H1 (cell line): ENCODE measurements around the gene BORCS8. TPM values are rescaled to one million over a fixed set of nuclear protein-coding genes. Genes with fewer than 3 reads are reported as not detected.

Experiments used
- CTCF ChIA-PET: fragments of 300-600 bp; sonication (Branson Sonifier 250); formaldehyde crosslinking; loops from one replicate; lab custom pipeline; 2021; ENCODE audit not compliant: partially characterized antibody; lab: Charles Lee
- POLR2A ChIA-PET: fragments of 300-600 bp; sonication (Branson Sonifier 250); formaldehyde crosslinking; loops from one replicate; lab custom pipeline; 2021; ENCODE audit warnings: inconsistent platforms; ENCODE audit not compliant: partially characterized antibody; lab: Charles Lee
- DNase-seq, 2 experiments: peaks; one replicate each; pipeline versions ENCODE4 v3.0.0 to v3.0.0-alpha.2; 2010 to 2022; ENCODE audit warnings: low spot score in 2 of 2, low read depth in 1 of 2, mixed read lengths in 1 of 2
- FAIRE-seq: peaks from 2 replicates; lab custom pipeline; 2011; peaks lifted over from hg19 to GRCh38; lab: Jason Lieb, UNC
- H2AFZ ChIP-seq: 2 replicates; pipeline ENCODE4 v1.8.1; 2012; ENCODE audit warnings: low read length, inconsistent platforms
- H2AK5ac ChIP-seq: 2 replicates; pipeline ENCODE4 v1.6.1; 2013; ENCODE audit warnings: low read depth, low read length
- H2BK120ac ChIP-seq: replicated peaks from 2 replicates; pipeline ENCODE3; 2013; ENCODE audit warnings: low read depth, low read length, inconsistent platforms
- H2BK12ac ChIP-seq: 2 replicates; pipeline ENCODE4 v1.6.1; 2013; ENCODE audit warnings: low read depth, low read length
- H2BK15ac ChIP-seq: 2 replicates; pipeline ENCODE4 v1.6.1; 2013; ENCODE audit warnings: low read length
- H2BK20ac ChIP-seq: 2 replicates; pipeline ENCODE4 v1.6.1; 2013; ENCODE audit warnings: low read length
- H2BK5ac ChIP-seq: 2 replicates; pipeline ENCODE4 v1.6.1; 2013; ENCODE audit warnings: low read depth, low read length
- H3K14ac ChIP-seq: 2 replicates; pipeline ENCODE4 v1.6.1; 2013; ENCODE audit warnings: inconsistent platforms; ENCODE audit not compliant: insufficient read length
- H3K18ac ChIP-seq: 2 replicates; pipeline ENCODE4 v1.6.1; 2013; ENCODE audit warnings: low read length; ENCODE audit errors: extremely low read depth
- H3K23ac ChIP-seq: 2 replicates; pipeline ENCODE4 v1.6.1; 2013; ENCODE audit warnings: inconsistent platforms; ENCODE audit not compliant: insufficient read length
- H3K23me2 ChIP-seq: 2 replicates; pipeline ENCODE4 v1.6.1; 2013; ENCODE audit warnings: low read depth, low read length
- H3K27ac ChIP-seq: 2 replicates; pipeline ENCODE4 v1.6.1; 2011; ENCODE audit warnings: low read depth, low read length, inconsistent platforms
- H3K27me3 ChIP-seq, 4 experiments: replicated peaks in 1 of 4; 1 replicate in 1 of 4; 2 replicates in 3 of 4; pipeline versions ENCODE4 v1.6.1 to v1.8.1; 2011 to 2013; ENCODE audit warnings: low read length in 3 of 4, mild to moderate bottlenecking in 3 of 4, inconsistent platforms in 2 of 4, mixed read lengths in 2 of 4, moderate library complexity in 1 of 4; ENCODE audit not compliant: control insufficient read depth in 3 of 4, insufficient read depth in 3 of 4; ENCODE audit errors: extremely low read depth in 1 of 4
- H3K36me3 ChIP-seq, 4 experiments: 2 replicates each; pipeline versions ENCODE4 v1.6.1 to v1.8.1; 2011 to 2013; ENCODE audit warnings: mild to moderate bottlenecking in 4 of 4, low read length in 3 of 4, moderate library complexity in 2 of 4, control low read depth in 1 of 4, inconsistent platforms in 1 of 4; ENCODE audit not compliant: insufficient read depth in 4 of 4, control insufficient read depth in 2 of 4
- H3K4ac ChIP-seq: replicated peaks from 2 replicates; pipeline ENCODE3; 2013; ENCODE audit warnings: low read length, low read depth, mixed read lengths, inconsistent platforms; ENCODE audit not compliant: insufficient read length
- H3K4me1 ChIP-seq, 4 experiments: replicated peaks in 1 of 4; 1 replicate in 1 of 4; 2 replicates in 3 of 4; pipeline versions ENCODE4 v1.6.1 to v1.8.1; 2011 to 2013; ENCODE audit warnings: low read length in 3 of 4, inconsistent platforms in 2 of 4, mixed read lengths in 1 of 4; ENCODE audit not compliant: insufficient read depth in 4 of 4, control insufficient read depth in 3 of 4
- H3K4me2 ChIP-seq, 2 experiments: 2 replicates each; pipeline versions ENCODE4 v1.6.1 to v1.8.1; 2011 to 2013; ENCODE audit warnings: low read depth in 2 of 2, low read length in 2 of 2, control low read depth in 1 of 2, inconsistent platforms in 1 of 2, mild to moderate bottlenecking in 1 of 2; ENCODE audit not compliant: insufficient read depth in 1 of 2
- H3K4me3 ChIP-seq, 4 experiments: fragments of 200-600, 300-600 bp in 1 of 4; sonication (generic), shearing (Covaris generic), sonication (Bioruptor Twin) in 1 of 4; 2 replicates each; pipeline versions ENCODE4 v1.5.1 to v1.8.1; 2011 to 2016; ENCODE audit warnings: low read length in 4 of 4, low read depth in 3 of 4, control low read depth in 2 of 4, inconsistent platforms in 2 of 4, mild to moderate bottlenecking in 2 of 4, mixed read lengths in 1 of 4, moderate library complexity in 1 of 4; ENCODE audit not compliant: insufficient read depth in 2 of 4; ENCODE audit errors: extremely low read depth in 1 of 4
- H3K56ac ChIP-seq: replicated peaks from 2 replicates; pipeline ENCODE3; 2013; ENCODE audit warnings: low read depth, mild to moderate bottlenecking, mixed read lengths, low read length, inconsistent platforms; ENCODE audit not compliant: insufficient read length
- H3K79me1 ChIP-seq: 2 replicates; pipeline ENCODE4 v1.6.1; 2013; ENCODE audit warnings: low read depth, low read length, control low read depth
- H3K79me2 ChIP-seq, 2 experiments: 2 replicates each; pipeline versions ENCODE4 v1.6.1 to v1.8.1; 2012 to 2013; ENCODE audit warnings: low read length in 2 of 2, mild to moderate bottlenecking in 2 of 2, inconsistent platforms in 1 of 2; ENCODE audit not compliant: insufficient read depth in 2 of 2, control insufficient read depth in 1 of 2
- H3K9ac ChIP-seq, 4 experiments: replicated peaks in 1 of 4; 1 replicate in 1 of 4; 2 replicates in 3 of 4; pipeline versions ENCODE4 v1.6.1 to v1.8.1; 2011 to 2013; ENCODE audit warnings: low read depth in 3 of 4, low read length in 3 of 4, control low read depth in 2 of 4, mild to moderate bottlenecking in 2 of 4, moderate library complexity in 2 of 4, inconsistent platforms in 1 of 4; ENCODE audit errors: extremely low read depth in 1 of 4
- H3K9me3 ChIP-seq, 2 experiments: 2 replicates each; pipeline versions ENCODE4 v1.6.1 to v1.8.1; 2012 to 2013; ENCODE audit warnings: mild to moderate bottlenecking in 2 of 2, moderate library complexity in 2 of 2, control low read depth in 1 of 2, inconsistent platforms in 1 of 2, low read depth in 1 of 2, low read length in 1 of 2, mixed read lengths in 1 of 2; ENCODE audit not compliant: insufficient read depth in 2 of 2
- H4K20me1 ChIP-seq, 2 experiments: replicated peaks in 1 of 2; 2 replicates each; pipeline versions ENCODE3 to v1.8.1; 2011 to 2013; ENCODE audit warnings: inconsistent platforms in 2 of 2, low read length in 2 of 2, mild to moderate bottlenecking in 1 of 2; ENCODE audit not compliant: insufficient read depth in 2 of 2, control insufficient read depth in 1 of 2
- H4K5ac ChIP-seq: 2 replicates; pipeline ENCODE4 v1.6.1; 2013; ENCODE audit warnings: low read length, low read depth, mixed read lengths, inconsistent platforms; ENCODE audit not compliant: insufficient read length
- H4K8ac ChIP-seq: 2 replicates; pipeline ENCODE4 v1.8.0; 2013; ENCODE audit warnings: mild to moderate bottlenecking, moderate library complexity, low read length, inconsistent platforms; ENCODE audit not compliant: insufficient read depth; ENCODE audit errors: extremely low read depth
- H4K91ac ChIP-seq: replicated peaks from 2 replicates; pipeline ENCODE3; 2013; ENCODE audit warnings: low read length, mixed read lengths, inconsistent platforms; ENCODE audit not compliant: insufficient read length
- HDAC6 ChIP-seq: IDR thresholded peaks from one replicate; pipeline ENCODE4 v1.7.1; 2012; ENCODE audit warnings: low read depth, mild to moderate bottlenecking, inconsistent platforms, low read length, moderate library complexity
- WGBS, 2 experiments: shearing (Covaris generic) in 1 of 2; methylation state at CpG; one replicate each; pipeline versions ENCODE4 v1.1.6 to v1.1.7; 2013 to 2015; ENCODE audit warnings: low lambda C conversion rate in 2 of 2, mixed read lengths in 2 of 2, inconsistent platforms in 1 of 2, low coverage in 1 of 2, missing lambda C conversion rate in 1 of 2; ENCODE audit not compliant: insufficient replicate concordance in 2 of 2, insufficient coverage in 1 of 2, insufficient read length in 1 of 2; ENCODE audit errors: extremely low coverage in 1 of 2, missing lambda C conversion rate in 1 of 2; 5-methylcytosine and 5-hydroxymethylcytosine counted together
- polyA plus RNA-seq, 7 experiments: library from polyadenylated mRNA; depleted of rRNA in 3 of 7; stranded (reverse) in 5 of 7; unstranded in 2 of 7; fragments of >200 nt in 5 of 7; fragments of 200-250 nt in 2 of 7; gene quantifications; 1 replicate in 5 of 7; 2 replicates in 1 of 7; 4 replicates in 1 of 7; pipeline versions ENCODE4 v1.2.1 to v1.2.3, GENCODE V29; 2011 to 2013; ENCODE audit warnings: missing spikeins in 2 of 7, mixed read lengths in 2 of 7
- total RNA-seq: library from RNA; stranded (reverse); fragmentation: NEBNext Ultra II Directional; extraction: Animal tissue kit (Norgen Biotek cat#: 25700); gene quantifications from 2 replicates; pipeline ENCODE4 v1.2.1, GENCODE V29; 2021

The BORCS8 gene
- total and polyA plus RNA-seq, 2 of the 8 experiments (the other 6 are each of a cell fraction or from before 2014, with no cell fraction given): 15.0 to 15.9 TPM

GRCh38 chr19:19213426-19214158, 21.6 kb upstream of the BORCS8 start:
- Histone ChIP-seq H4K5ac (no peak overlapping the region), H3K18ac (no peak overlapping the region), H2AFZ (no peak overlapping the region), H2BK120ac (no peak overlapping the region), H3K4ac (no peak overlapping the region), H2BK12ac (no peak overlapping the region), H3K56ac (no peak overlapping the region), H2BK5ac (no peak overlapping the region), H3K4me3 (no peak overlapping the region), H4K8ac (no peak overlapping the region), H3K27ac (no peak overlapping the region), H3K4me1 (peaks cover 0 to 16% (median 10%) of the 10 kb centered on the region in 4 experiments; a peak in 6 of 7 replicates), H2AK5ac (peak overlapping the region; percentile 82; the same call in 1 of the 2 replicates), H3K79me1 (no peaks in the 10 kb centered on the region)
- CTCF ChIA-PET: interaction anchor here (0.9 to 3.3 kb wide), 4 partner anchors 9 to 98 kb away, joined by 3 to 16 read pairs (median 4); no protein-coding TSS in a partner anchor
- TF ChIP-seq HDAC6: no peak
- TF ChIP-seq, all 59 proteins: peak for 0
- peaks cover 3% of the 10 kb centered on the region; the same call in 1 of the 2 replicates for H3K23me2 ChIP-seq
- no peak overlapping the region for H3K14ac ChIP-seq
- no peak overlapping the region for H2BK20ac ChIP-seq
- peaks cover 11 to 39% (median 34%) of the 10 kb centered on the region in 4 experiments for H3K27me3 ChIP-seq
- peaks cover 3 to 16% of the 10 kb centered on the region in 2 experiments for H4K20me1 ChIP-seq
- no peak overlapping the region for H3K9ac ChIP-seq
- WGBS, 2 experiments: 73% methylated on average over 17 of the region's 21 CpGs; no CpG with 5 or more reads in 1 of the 2 experiments
- POLR2A ChIA-PET: interaction anchor here (1.1 to 7.4 kb wide), 3 partner anchors 10 to 192 kb away, joined by 3 to 45 read pairs (median 4); partner anchors contain the start of genes GATAD2A and NR2C2AP
- peak overlapping the region; percentile 6; the same call in 1 of the 2 replicates for H2BK15ac ChIP-seq
- H4K91ac ChIP-seq: no peak overlapping the region
- no peaks in the 10 kb centered on the region for H3K9me3 ChIP-seq
- H3K36me3 ChIP-seq: no peaks in the 10 kb centered on the region
- DNase-seq: no peak
- H3K79me2 ChIP-seq: no peaks in the 10 kb centered on the region
- FAIRE-seq: no peak
- H3K4me2 ChIP-seq: peak overlapping the region in 1 of 2 experiments; percentile 30; a peak in 2 of 4 replicates
- no peak overlapping the region for H3K23ac ChIP-seq
